ENCODE measurements around the gene MYEF2. TPM values are rescaled to one million over a fixed set of nuclear protein-coding genes. Genes with fewer than 3 reads are reported as not detected.

The MYEF2 gene
- total RNA-seq, 4 donors from 2014 or later = 26.8 to 59.0 (median 34.5) TPM

DNA sequence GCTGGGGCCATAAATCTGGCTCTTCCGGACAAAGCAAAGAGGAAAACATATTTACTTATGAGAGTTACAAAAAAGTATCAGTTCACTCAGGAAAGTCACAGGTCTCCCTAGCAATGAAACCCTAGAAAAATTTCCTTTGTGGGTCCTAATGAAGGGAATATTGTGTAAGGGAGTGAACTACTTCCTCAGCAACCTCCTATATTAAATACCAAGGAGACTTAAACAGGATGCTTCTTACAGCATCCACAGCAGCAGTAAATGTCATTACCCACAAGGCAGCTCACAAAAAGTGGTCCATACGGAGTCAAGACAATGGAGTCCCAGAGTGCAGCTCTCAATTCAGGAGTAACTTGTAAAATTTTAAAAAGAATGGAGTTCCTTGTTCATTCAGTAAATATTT, 72.2 kb downstream of the MYEF2 start:
- Histone ChIP-seq H3K27ac (no peak overlapping the region), H3K4me1 (peaks cover 0 to 13% (median 2%) of the 10 kb centered on the region in 4 donors), H3K9me3 (no peaks in the 10 kb centered on the region), H3K27me3 (no peaks in the 10 kb centered on the region), H3K36me3 (no peaks in the 10 kb centered on the region), H3K4me3 (no peak overlapping the region)
- TF ChIP-seq, protein P1, sequence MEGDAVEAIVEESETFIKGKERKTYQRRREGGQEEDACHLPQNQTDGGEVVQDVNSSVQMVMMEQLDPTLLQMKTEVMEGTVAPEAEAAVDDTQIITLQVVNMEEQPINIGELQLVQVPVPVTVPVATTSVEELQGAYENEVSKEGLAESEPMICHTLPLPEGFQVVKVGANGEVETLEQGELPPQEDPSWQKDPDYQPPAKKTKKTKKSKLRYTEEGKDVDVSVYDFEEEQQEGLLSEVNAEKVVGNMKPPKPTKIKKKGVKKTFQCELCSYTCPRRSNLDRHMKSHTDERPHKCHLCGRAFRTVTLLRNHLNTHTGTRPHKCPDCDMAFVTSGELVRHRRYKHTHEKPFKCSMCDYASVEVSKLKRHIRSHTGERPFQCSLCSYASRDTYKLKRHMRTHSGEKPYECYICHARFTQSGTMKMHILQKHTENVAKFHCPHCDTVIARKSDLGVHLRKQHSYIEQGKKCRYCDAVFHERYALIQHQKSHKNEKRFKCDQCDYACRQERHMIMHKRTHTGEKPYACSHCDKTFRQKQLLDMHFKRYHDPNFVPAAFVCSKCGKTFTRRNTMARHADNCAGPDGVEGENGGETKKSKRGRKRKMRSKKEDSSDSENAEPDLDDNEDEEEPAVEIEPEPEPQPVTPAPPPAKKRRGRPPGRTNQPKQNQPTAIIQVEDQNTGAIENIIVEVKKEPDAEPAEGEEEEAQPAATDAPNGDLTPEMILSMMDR (IDR thresholded peaks at IDR 0.05) = no peak
- TF ChIP-seq EP300 (IDR thresholded peaks at IDR 0.05) (no peak), POLR2A (IDR thresholded peaks at IDR 0.05) (no peak)
- 63 to 72% methylated on average over 2 of the region's 2 CpGs for WGBS, 2 donors
- DNase-seq (ENCODE audit: low spot score in 2 of 2) = no peak

DNA sequence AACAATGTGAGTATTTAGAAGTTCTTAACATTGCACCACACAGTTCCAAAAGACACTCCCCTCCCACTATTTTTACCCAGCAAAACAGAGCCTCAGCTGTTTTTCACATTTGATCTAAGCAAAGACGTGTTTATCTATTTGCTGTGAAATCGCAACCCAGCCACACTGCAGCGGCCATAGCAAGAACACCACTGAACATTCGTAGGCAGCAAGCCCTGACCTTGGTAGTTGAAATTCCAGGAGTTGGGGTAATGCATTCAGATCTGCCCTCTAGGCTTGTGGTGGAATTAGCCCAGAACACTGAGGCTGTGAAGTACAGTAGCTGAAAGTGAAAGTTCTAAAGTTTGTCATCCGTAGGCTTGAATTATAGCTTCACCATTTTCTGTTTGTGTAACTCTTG, 74.4 kb downstream of the MYEF2 start:
- H3K27me3 ChIP-seq = no peaks in the 10 kb centered on the region
- 46 to 53% methylated on average over 5 of the region's 5 CpGs for WGBS, 2 donors
- H3K36me3 ChIP-seq = no peaks in the 10 kb centered on the region
- DNase-seq (ENCODE audit: low spot score in 2 of 2) = no peak
- H3K27ac ChIP-seq = peak overlapping the region in 2 of 4 donors; percentile 6 to 14
- H3K9me3 ChIP-seq = no peaks in the 10 kb centered on the region
- peaks cover 0 to 3% (median 0%) of the 10 kb centered on the region in 4 donors for H3K4me1 ChIP-seq
- TF ChIP-seq EP300 (IDR thresholded peaks at IDR 0.05) = no peak
- TF ChIP-seq, protein P1 (IDR thresholded peaks at IDR 0.05) = no peak
- H3K4me3 ChIP-seq = peak overlapping the region in 1 of 4 donors; percentile 23

DNA sequence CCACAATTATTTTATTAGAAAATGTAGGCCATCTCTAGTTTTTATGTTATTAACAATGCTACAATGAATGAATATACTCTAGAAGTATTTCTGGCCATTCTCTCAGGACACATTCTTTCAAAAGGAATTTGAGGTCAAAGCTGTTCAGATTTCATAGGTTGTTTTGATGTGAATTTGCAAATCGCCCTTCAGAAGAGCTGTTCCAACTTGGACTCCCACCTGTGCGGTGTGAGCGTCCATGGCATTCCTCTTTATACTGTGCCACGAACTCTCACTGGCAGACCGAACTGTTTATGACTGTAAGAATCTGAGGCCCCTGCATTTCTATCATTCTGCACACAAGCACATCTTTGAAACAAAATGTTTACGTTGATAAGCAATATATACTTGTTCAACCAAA, 75.9 kb downstream of the MYEF2 start:
- Histone ChIP-seq H3K4me1 (peaks cover 0 to 3% (median 0%) of the 10 kb centered on the region in 4 donors), H3K4me3 (no peak overlapping the region), H3K36me3 (no peaks in the 10 kb centered on the region), H3K27ac (peak overlapping the region in 1 of 4 donors; percentile 5), H3K27me3 (no peaks in the 10 kb centered on the region), H3K9me3 (no peaks in the 10 kb centered on the region)
- DNase-seq (ENCODE audit: low spot score in 2 of 2) = no peak
- TF ChIP-seq POLR2A (IDR thresholded peaks at IDR 0.05) = no peak
- TF ChIP-seq, protein P1 (IDR thresholded peaks at IDR 0.05) = no peak
- no peak for TF ChIP-seq EP300 (IDR thresholded peaks at IDR 0.05)
- WGBS, 2 donors = 53 to 56% methylated on average over 6 of the region's 6 CpGs

GRCh38 chr15:48101376-48101961, 76.6 kb downstream of the MYEF2 start:
- no peak for TF ChIP-seq POLR2A (IDR thresholded peaks at IDR 0.05)
- no peak for TF ChIP-seq EP300 (IDR thresholded peaks at IDR 0.05)
- TF ChIP-seq, protein P1 (IDR thresholded peaks at IDR 0.05) = no peak
- H3K27ac ChIP-seq = no peak overlapping the region
- peaks cover 0 to 3% (median 0%) of the 10 kb centered on the region in 4 donors for H3K4me1 ChIP-seq
- 81% methylated on average over 6 of the region's 6 CpGs for WGBS, 2 donors
- no peaks in the 10 kb centered on the region for H3K36me3 ChIP-seq
- H3K9me3 ChIP-seq = no peaks in the 10 kb centered on the region
- no peaks in the 10 kb centered on the region for H3K27me3 ChIP-seq
- H3K4me3 ChIP-seq = no peak overlapping the region
- DNase-seq (ENCODE audit: low spot score in 2 of 2) = no peak

- Histone ChIP-seq H3K36me3 (no peaks in the 10 kb centered on the region), H3K9me3 (no peaks in the 10 kb centered on the region), H3K4me3 (no peak overlapping the region), H3K27ac (no peak overlapping the region), H3K4me1 (peaks cover 0 to under 1% (median 0%) of the 10 kb centered on the region in 4 donors), H3K27me3 (no peaks in the 10 kb centered on the region)
- TF ChIP-seq EP300 (IDR thresholded peaks at IDR 0.05) = no peak
- TF ChIP-seq POLR2A (IDR thresholded peaks at IDR 0.05) = no peak
- TF ChIP-seq, protein P1 (IDR thresholded peaks at IDR 0.05) = no peak
- DNase-seq (ENCODE audit: low spot score in 2 of 2) = no peak
- WGBS, 2 donors = 85 to 93% methylated on average over 2 of the region's 2 CpGs
These were observed 80.8 kb downstream of the MYEF2 start for GRCh38 chr15:48097264-48097663.

Measured in tibial nerve (tissue), 4 donors.